Measurements from ENCODE around the gene STC2. TPM values are rescaled to one million over a fixed set of nuclear protein-coding genes. Genes with fewer than 3 reads are reported as not detected.

The STC2 gene, protein sequence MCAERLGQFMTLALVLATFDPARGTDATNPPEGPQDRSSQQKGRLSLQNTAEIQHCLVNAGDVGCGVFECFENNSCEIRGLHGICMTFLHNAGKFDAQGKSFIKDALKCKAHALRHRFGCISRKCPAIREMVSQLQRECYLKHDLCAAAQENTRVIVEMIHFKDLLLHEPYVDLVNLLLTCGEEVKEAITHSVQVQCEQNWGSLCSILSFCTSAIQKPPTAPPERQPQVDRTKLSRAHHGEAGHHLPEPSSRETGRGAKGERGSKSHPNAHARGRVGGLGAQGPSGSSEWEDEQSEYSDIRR
- total RNA-seq = 18.1 and 37.9 TPM in 2 replicates

DNA sequence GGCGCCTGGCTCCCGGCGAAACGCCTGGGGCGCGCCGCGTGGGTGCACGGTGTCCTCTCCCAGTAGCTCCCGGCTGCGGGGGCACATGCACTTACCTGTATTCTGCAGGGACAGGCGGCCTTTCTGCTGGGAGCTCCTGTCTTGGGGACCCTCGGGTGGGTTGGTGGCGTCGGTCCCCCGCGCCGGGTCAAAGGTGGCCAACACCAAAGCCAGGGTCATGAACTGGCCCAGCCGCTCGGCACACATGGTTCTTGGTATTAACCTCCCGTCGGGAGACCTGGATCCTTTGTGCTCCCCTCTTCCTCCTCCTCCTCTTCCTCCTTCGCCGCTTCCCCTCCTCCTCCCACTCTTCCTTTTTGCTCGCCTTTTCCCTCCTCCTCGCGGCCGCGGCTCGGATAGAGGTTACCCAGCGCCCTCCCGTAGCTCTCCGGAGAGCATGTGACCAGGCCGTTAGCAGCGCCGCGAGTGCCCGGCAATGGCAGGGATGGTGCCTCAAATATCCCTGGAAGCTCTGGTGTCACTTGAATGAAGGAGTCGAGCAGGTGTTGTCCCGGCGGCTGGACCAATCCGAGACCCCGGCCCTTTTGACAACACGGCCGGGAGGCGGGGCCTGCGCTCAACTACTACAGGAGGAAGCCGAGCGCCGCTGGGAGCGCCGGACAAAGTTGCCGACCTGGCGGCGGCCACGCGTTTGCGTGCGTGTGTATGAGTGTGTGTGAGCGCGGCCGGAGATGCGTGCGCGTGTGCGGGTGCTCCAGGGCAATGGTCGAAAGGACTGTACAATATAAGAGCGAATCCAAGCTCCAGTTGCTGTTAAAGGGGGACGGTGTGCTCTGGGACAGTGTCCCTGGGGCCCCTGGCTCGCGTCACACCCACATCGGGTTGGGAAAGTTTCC, at the start of gene STC2:
Gene STC2 (minus strand): TSS at position 467 of the 896 bp plus-strand sequence. CDS start 221 bp downstream, at position 246.

Small RNA genes lying within 50 kb of the gene (small RNA-seq; reads per million reads assigned to genes)
- gene MIR8056 = not detected
- gene RNA5SP200 = not detected
- not detected for gene RNU6-500P

Other genes with a start within 250 kb of the STC2 start
- gene BNIP1, start 183.9 kb downstream of the STC2 start, total RNA-seq = 18.8 and 20.9 TPM in 2 replicates
- 0.65 TPM in 1 of 2 replicates, not detected in the other for gene NKX2-5, start 93.2 kb downstream of the STC2 start, total RNA-seq